HEK293 (cell line): Measurements from ENCODE around the gene TNS3.

Experiments
- CTCF ChIA-PET: fragments of 350-600 bp; formaldehyde crosslinking; extraction: SDS; loops from one replicate; lab custom pipeline; 2021; ENCODE audit warnings: antibody characterized with exemption; lab: Yijun Ruan, JAX
- POLR2A ChIA-PET: fragments of 300-600 bp; formaldehyde crosslinking; extraction: SDS; loops from one replicate; lab custom pipeline; 2020; ENCODE audit warnings: antibody characterized with exemption, inconsistent platforms; lab: Yijun Ruan, JAX
- H3K27ac ChIP-seq: fragments of 200-500 bp; sonication (Bioruptor generic); 2 replicates; pipeline ENCODE4 v1.5.1; 2014; ENCODE audit warnings: low read depth, low read length, control low read depth, inconsistent platforms; ENCODE audit errors: extremely low read depth
- H3K36me3 ChIP-seq, 2 experiments: fragments of 200-500 bp in 1 of 2; sonication (Bioruptor generic) in 1 of 2; 1 replicate in 1 of 2; 2 replicates in 1 of 2; pipeline ENCODE4 v1.5.1; 2014 to 2017; ENCODE audit warnings: inconsistent platforms in 2 of 2, low read length in 2 of 2; ENCODE audit not compliant: control insufficient read depth in 2 of 2, insufficient read depth in 1 of 2
- H3K4me1 ChIP-seq: fragments of 200-500 bp; sonication (Bioruptor generic); 2 replicates; pipeline ENCODE4 v1.5.1; 2014; ENCODE audit warnings: mild to moderate bottlenecking, low read length, inconsistent platforms; ENCODE audit not compliant: control insufficient read depth, insufficient read depth
- H3K4me3 ChIP-seq: 2 replicates; pipeline ENCODE4 v1.5.1; 2011; ENCODE audit warnings: low read depth, mild to moderate bottlenecking, control low read depth, low read length, moderate library complexity
- H3K9me3 ChIP-seq: fragments of 200-500 bp; sonication (Bioruptor generic); 2 replicates; pipeline ENCODE4 v1.5.1; 2014; ENCODE audit warnings: low read depth, low read length, inconsistent platforms; ENCODE audit not compliant: control insufficient read depth, insufficient read depth
- GLI2 ChIP-seq: fragments of 450-650 bp; formaldehyde crosslinking; IDR thresholded peaks from 2 replicates; pipeline ENCODE4; 2017; ENCODE audit warnings: missing biosample characterization, missing genetic modification characterization, low read depth, borderline replicate concordance
- GLIS2 ChIP-seq: fragments of 450-650 bp; formaldehyde crosslinking; IDR thresholded peaks from 2 replicates; pipeline ENCODE4 v1.5.1; 2016; ENCODE audit warnings: missing biosample characterization, missing genetic modification characterization
- KLF10 ChIP-seq: fragments of 450-650 bp; IDR thresholded peaks from 2 replicates; pipeline ENCODE4 v1.5.1; 2018; ENCODE audit warnings: missing biosample characterization, mild to moderate bottlenecking, missing genetic modification characterization
- KLF17 ChIP-seq: fragments of 450-650 bp; formaldehyde crosslinking; IDR thresholded peaks from 2 replicates; pipeline ENCODE4 v1.5.1; 2016; ENCODE audit warnings: missing biosample characterization, missing genetic modification characterization
- OSR2 ChIP-seq: fragments of 450-650 bp; formaldehyde crosslinking; IDR thresholded peaks from 2 replicates; pipeline ENCODE4 v1.5.1; 2016; ENCODE audit warnings: missing biosample characterization, missing genetic modification characterization
- REPIN1 ChIP-seq: fragments of 450-650 bp; formaldehyde crosslinking; IDR thresholded peaks from 2 replicates; pipeline ENCODE4 v1.5.1; 2017; ENCODE audit warnings: missing biosample characterization, missing genetic modification characterization, low read depth
- SALL2 ChIP-seq: fragments of 450-650 bp; formaldehyde crosslinking; IDR thresholded peaks from 2 replicates; pipeline ENCODE4 v1.5.0; 2017; ENCODE audit warnings: missing biosample characterization, mild to moderate bottlenecking, missing genetic modification characterization, borderline replicate concordance
- SCRT1 ChIP-seq: fragments of 450-650 bp; formaldehyde crosslinking; IDR thresholded peaks from 2 replicates; pipeline ENCODE4 v1.5.1; 2016; ENCODE audit warnings: missing biosample characterization, missing genetic modification characterization, borderline replicate concordance
- SP3 ChIP-seq: fragments of 450-650 bp; formaldehyde crosslinking; IDR thresholded peaks from 2 replicates; pipeline ENCODE4 v1.5.1; 2016; ENCODE audit warnings: missing biosample characterization, missing genetic modification characterization
- ZIC2 ChIP-seq: fragments of 450-650 bp; formaldehyde crosslinking; IDR thresholded peaks from 2 replicates; pipeline ENCODE4 v1.5.1; 2016; ENCODE audit warnings: missing biosample characterization, missing genetic modification characterization
- ZNF148 ChIP-seq: fragments of 450-650 bp; formaldehyde crosslinking; IDR thresholded peaks from 2 replicates; pipeline ENCODE4 v1.5.0; 2017; ENCODE audit warnings: missing biosample characterization, missing genetic modification characterization, borderline replicate concordance
- ZNF16 ChIP-seq: fragments of 450-650 bp; formaldehyde crosslinking; IDR thresholded peaks from 2 replicates; pipeline ENCODE4 v1.5.1; 2016; ENCODE audit warnings: low read depth, missing biosample characterization, missing genetic modification characterization
- ZNF266 ChIP-seq: fragments of 450-650 bp; formaldehyde crosslinking; IDR thresholded peaks from 2 replicates; pipeline ENCODE4 v1.5.1; 2016; ENCODE audit warnings: missing biosample characterization, missing genetic modification characterization, low read depth
- ZNF473 ChIP-seq: fragments of 450-650 bp; formaldehyde crosslinking; IDR thresholded peaks from 2 replicates; pipeline ENCODE4 v1.5.1; 2017; ENCODE audit warnings: missing biosample characterization, missing genetic modification characterization
- ZNF488 ChIP-seq: fragments of 450-650 bp; formaldehyde crosslinking; IDR thresholded peaks from 2 replicates; pipeline ENCODE4 v1.5.1; 2016; ENCODE audit warnings: missing biosample characterization, missing genetic modification characterization
- ZNF510 ChIP-seq: fragments of 450-650 bp; formaldehyde crosslinking; IDR thresholded peaks from 2 replicates; pipeline ENCODE4 v1.5.1; 2018; ENCODE audit warnings: mild to moderate bottlenecking, missing genetic modification characterization, missing biosample characterization; ENCODE audit not compliant: insufficient replicate concordance
- ZNF549 ChIP-seq: fragments of 450-650 bp; IDR thresholded peaks from 2 replicates; pipeline ENCODE4 v1.5.1; 2018; ENCODE audit warnings: missing biosample characterization, missing genetic modification characterization, mild to moderate bottlenecking, inconsistent platforms, moderate library complexity
- ZNF600 ChIP-seq: fragments of 450-650 bp; formaldehyde crosslinking; IDR thresholded peaks from 2 replicates; pipeline ENCODE4 v1.5.1; 2016; ENCODE audit warnings: missing biosample characterization, missing genetic modification characterization
- ZNF610 ChIP-seq: fragments of 450-650 bp; formaldehyde crosslinking; IDR thresholded peaks from 2 replicates; pipeline ENCODE4 v1.5.1; 2016; ENCODE audit warnings: missing biosample characterization, missing genetic modification characterization, borderline replicate concordance
- ZNF701 ChIP-seq: fragments of 450-650 bp; formaldehyde crosslinking; IDR thresholded peaks from 2 replicates; pipeline ENCODE4 v1.5.1; 2016; ENCODE audit warnings: missing biosample characterization, missing genetic modification characterization
- ZNF785 ChIP-seq: fragments of 450-650 bp; formaldehyde crosslinking; IDR thresholded peaks from 2 replicates; pipeline ENCODE4 v1.5.1; 2016; ENCODE audit warnings: missing biosample characterization, missing genetic modification characterization
- ZNF830 ChIP-seq: fragments of 450-650 bp; IDR thresholded peaks from 2 replicates; pipeline ENCODE4 v1.5.0; 2018; ENCODE audit warnings: missing biosample characterization, missing genetic modification characterization, low read depth, mild to moderate bottlenecking, moderate library complexity
- ZSCAN16 ChIP-seq: fragments of 450-650 bp; formaldehyde crosslinking; IDR thresholded peaks from 2 replicates; pipeline ENCODE4 v1.5.1; 2016; ENCODE audit warnings: missing biosample characterization, missing genetic modification characterization
- ZSCAN5A ChIP-seq: fragments of 450-650 bp; formaldehyde crosslinking; IDR thresholded peaks from 2 replicates; pipeline ENCODE4 v1.5.1; 2016; ENCODE audit warnings: missing biosample characterization, missing genetic modification characterization

TNS3 gene

DNA sequence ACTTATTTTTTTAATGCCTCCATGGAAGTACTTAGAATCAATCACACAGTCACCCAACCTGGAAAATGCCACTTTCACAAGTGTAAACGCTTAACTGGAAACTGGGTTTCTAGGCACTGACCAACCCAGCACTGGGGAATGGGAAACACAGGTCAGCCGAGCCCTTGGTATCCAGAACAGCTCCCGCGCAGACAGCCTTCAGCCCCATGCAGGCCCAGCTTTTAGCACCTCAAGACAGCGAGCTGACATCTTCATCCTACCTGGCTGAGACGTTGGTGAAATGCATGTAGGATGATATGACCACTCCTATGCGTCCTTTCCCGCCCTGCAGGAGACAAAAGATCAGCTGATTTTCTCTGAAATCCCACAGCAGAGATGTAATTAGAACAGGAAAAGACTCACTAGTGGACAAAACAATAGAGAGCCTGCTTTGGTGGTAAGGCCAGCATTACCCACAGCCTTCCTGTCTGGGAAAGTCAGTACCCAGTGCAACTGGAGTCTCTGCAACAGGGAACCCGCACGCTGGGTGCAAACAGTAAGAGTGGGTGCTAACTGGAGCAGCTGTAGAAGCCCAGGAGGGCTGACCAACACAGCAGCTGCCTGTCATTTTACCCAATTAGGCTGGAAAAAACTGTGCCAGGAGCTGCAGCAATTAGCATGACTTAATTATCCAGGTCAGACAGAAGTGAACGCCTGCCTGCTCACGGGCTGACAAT is 153.7 kb downstream of the TNS3 start:
- H3K27ac ChIP-seq, result no peak overlapping the region
- no peaks in the 10 kb centered on the region for H3K4me1 ChIP-seq
- H3K36me3 ChIP-seq, result no peaks in the 10 kb centered on the region
- POLR2A ChIA-PET, result no interaction called here
- TF ChIP-seq GLIS2 (tag by site-specific recombination) (no peak), SP3 (tag by site-specific recombination) (no peak), KLF17 (tag by site-specific recombination) (no peak), ZNF473 (tag by site-specific recombination) (no peak), ZNF148 (no peak), ZNF266 (tag by site-specific recombination) (no peak)
- no peaks in the 10 kb centered on the region for H3K9me3 ChIP-seq
- H3K4me3 ChIP-seq, result no peak overlapping the region
- CTCF ChIA-PET, result interaction anchor here (0.6 kb wide), 1 partner anchor 1101 kb away, joined by 5 read pairs; no protein-coding TSS in a partner anchor

- H3K36me3 ChIP-seq, result no peaks in the 10 kb centered on the region
- no peaks in the 10 kb centered on the region for H3K4me1 ChIP-seq
- H3K27ac ChIP-seq, result no peak overlapping the region
- CTCF ChIA-PET, result interaction anchor here (0.6 to 0.7 kb wide), 3 partner anchors 349 to 1959 kb away, joined by 3 to 4 read pairs (median 3); no protein-coding TSS in a partner anchor
- no peaks in the 10 kb centered on the region for H3K9me3 ChIP-seq
- no peak for TF ChIP-seq OSR2
- no peak for TF ChIP-seq ZNF830 (tag by site-specific recombination)
- no peak for TF ChIP-seq ZSCAN16
- TF ChIP-seq SP3 (tag by site-specific recombination), result no peak
- TF ChIP-seq ZNF488 (tag by site-specific recombination), result no peak
- TF ChIP-seq ZNF510, result no peak
- TF ChIP-seq ZIC2 (tag by site-specific recombination), result no peak
- no peak for TF ChIP-seq ZNF473 (tag by site-specific recombination)
- no peak for TF ChIP-seq ZSCAN5A (tag by site-specific recombination)
- TF ChIP-seq ZNF785 (tag by site-specific recombination), result no peak
- no peak for TF ChIP-seq GLI2 (tag by site-specific recombination)
- no peak for TF ChIP-seq ZNF16 (tag by site-specific recombination)
- no peak for TF ChIP-seq SALL2 (tag by site-specific recombination)
- no peak for TF ChIP-seq REPIN1 (tag by site-specific recombination)
- TF ChIP-seq KLF10, result no peak
- no peak for TF ChIP-seq ZNF701 (tag by site-specific recombination)
- TF ChIP-seq SCRT1 (tag by site-specific recombination), result no peak
- no peak for TF ChIP-seq ZNF600 (tag by site-specific recombination)
- no peak for TF ChIP-seq ZNF610 (tag by site-specific recombination)
- no peak for TF ChIP-seq ZNF549
- H3K4me3 ChIP-seq, result no peak overlapping the region
- POLR2A ChIA-PET, result no interaction called here
These were observed 154.8 kb downstream of the TNS3 start for GRCh38 chr7:47427051-47427643.
